Epithelial cell of esophagus (primary cell): ENCODE data around the gene CD86.

Source experiments
- DNase-seq: peaks from one replicate; pipeline ENCODE4 v3.0.0; 2010; ENCODE audit warnings: low read depth
- H3K4me3 ChIP-seq: 2 replicates; pipeline ENCODE4 v1.5.1; 2011; ENCODE audit warnings: mild to moderate bottlenecking, low read length, control low read depth
- CTCF ChIP-seq: IDR thresholded peaks from 2 replicates; pipeline ENCODE4 v1.5.1; 2011; ENCODE audit warnings: low read depth, mild to moderate bottlenecking, low read length, control low read depth, inconsistent platforms; ENCODE audit not compliant: insufficient read depth; ENCODE audit errors: missing control alignments

Gene CD86

GRCh38 chr3:122103821-122104514 lies 48.8 kb downstream of the CD86 start:
- DNase-seq, result no peak
- TF ChIP-seq CTCF, result no peak
- H3K4me3 ChIP-seq, result no peak overlapping the region

DNA sequence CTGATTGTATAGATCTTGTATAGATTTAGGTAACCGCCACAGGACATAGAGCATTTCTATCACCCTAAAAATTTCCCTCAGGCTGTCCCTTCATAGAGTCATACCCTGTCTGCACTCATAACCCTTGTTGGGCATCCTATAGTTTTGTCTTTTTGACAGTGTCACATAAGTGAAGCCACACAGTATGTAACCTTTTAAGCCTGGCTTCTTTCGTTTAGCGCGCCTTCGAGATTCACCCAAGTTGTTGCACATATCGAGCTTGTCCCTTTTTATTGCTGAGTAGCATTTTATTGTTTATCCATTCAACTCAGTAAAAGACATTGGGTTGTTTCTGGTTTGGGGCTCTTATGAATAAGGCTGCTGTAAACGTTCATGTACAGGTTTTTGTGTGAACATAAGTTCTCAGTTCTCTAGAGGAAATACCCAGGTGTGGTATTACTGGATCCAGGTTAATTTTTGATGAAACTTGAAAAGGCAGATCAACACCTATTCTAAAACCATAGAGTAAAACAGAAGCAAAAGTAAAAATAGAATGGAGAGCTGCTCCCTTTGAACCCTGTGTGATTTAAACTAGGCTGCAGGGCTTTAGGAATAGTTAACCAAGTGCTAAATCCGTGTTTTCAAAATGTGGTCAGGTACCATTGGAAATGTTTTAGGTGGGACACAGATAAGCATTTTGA lies 49.5 kb downstream of the CD86 start:
- no peak for TF ChIP-seq CTCF
- no peak for DNase-seq
- H3K4me3 ChIP-seq, result no peak overlapping the region

DNA sequence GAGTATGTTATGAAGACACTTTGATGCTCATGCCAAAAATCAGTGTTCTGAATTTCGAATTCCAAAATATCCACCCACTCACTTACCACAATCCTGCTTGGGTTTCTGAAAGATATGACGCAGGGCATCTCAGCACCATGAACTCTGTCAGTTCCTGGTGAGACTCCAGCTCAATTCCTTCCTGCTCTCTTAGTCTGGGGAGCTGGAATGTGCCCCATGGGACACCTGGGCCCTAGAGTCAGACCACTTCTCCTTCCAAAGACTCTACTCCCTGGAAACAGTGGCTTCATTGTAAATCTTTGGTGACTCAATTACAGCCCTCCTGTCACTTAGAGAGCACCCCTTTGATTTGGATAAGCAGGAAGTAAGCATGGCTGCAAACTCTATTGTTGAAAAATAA lies 50.5 kb downstream of the CD86 start:
- no peak for DNase-seq
- no peak overlapping the region for H3K4me3 ChIP-seq
- TF ChIP-seq CTCF, result no peak

DNA sequence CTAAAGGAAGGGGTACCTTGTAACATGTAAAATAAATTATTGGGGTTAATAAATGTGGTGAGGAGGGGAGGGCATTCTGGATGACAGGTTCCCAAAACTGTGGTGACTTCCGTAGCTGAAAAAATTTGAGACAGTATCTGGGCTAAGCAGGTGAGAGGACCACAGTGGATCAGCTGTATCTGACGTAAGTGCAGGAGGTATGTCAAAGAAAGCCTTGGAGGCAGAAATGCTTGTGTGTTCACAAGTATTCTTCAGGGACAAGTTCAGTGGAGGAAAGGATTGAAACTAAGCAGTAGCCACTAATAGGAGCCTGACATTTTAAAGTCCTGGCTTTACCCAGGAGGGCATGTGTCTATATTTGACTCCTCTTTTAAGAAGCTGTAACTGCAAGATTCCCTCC lies 52.0 kb downstream of the CD86 start:
- TF ChIP-seq CTCF, result no peak
- H3K4me3 ChIP-seq, result no peak overlapping the region
- no peak for DNase-seq

GRCh38 chr3:122111974-122112373 lies 56.8 kb downstream of the CD86 start:
- TF ChIP-seq CTCF, result no peak
- DNase-seq, result no peak
- no peak overlapping the region for H3K4me3 ChIP-seq

DNA sequence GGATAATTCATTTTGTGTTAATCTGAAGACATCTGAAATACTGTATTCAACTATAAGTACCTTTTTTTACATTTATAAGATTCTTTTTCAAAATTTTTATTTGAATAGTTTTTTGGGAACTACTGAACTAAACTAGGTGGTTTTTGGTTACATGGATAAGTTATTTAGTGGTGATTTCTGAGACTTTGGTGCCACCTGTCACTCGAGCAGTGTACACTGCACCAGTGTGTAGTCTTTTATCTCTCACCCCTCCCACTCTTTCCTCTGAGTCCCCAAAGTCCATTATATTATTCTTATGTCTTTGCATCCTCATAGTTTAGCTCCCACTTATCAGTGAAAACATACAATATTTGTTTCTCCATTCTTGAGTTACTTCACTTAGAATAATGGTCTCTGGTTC lies 57.6 kb downstream of the CD86 start:
- no peak for DNase-seq
- no peak overlapping the region for H3K4me3 ChIP-seq

More for the DNA sequence above, 57.6 kb downstream of the CD86 start:
- TF ChIP-seq CTCF, result no peak
